ENCODE measurements around the gene ATP2B2.

ATP2B2 gene

DNA sequence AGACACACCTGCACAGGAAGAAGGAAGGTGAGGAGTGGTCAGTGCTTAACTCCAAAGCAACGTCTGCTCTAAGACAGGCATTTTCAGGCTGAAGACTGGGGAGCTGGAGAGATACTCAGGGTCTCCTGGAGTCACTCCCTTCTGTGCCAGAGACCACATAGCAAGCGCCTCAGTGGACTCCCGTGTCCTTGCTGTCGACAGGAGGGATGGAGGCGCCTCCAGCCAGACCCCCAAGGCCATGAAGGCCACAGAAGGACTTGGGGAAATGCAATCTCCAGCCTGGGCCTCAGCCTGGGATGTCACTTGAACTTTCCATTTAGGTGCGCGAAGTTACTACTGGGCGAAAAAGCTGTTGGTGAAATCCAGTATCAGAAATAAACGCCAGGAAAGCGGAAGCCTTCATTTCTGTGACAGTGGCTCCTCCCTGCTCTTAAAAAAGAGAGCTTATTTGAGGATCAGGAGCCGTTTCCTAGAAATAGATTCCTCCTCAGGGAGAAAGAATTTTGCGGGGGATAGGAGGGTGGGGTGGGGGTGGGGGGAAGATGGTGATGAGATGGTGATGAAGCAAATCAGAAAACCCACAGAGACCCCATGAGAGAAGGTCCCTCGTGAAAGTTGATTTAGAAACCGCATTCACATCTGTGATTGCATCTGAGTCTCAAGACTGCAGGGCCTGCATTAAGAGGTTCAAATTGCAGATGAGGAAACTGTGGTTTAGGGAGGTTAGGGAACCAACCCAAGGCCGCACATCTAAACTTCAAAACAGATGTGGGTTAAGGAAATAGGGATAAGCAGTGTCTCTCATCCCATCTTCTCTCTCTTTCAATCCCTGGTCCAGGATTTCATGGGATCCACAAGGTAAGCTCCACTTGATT, 78.8 kb downstream of the ATP2B2 start:
- DNase-seq (ENCODE audit: low spot score), result no peak

DNA sequence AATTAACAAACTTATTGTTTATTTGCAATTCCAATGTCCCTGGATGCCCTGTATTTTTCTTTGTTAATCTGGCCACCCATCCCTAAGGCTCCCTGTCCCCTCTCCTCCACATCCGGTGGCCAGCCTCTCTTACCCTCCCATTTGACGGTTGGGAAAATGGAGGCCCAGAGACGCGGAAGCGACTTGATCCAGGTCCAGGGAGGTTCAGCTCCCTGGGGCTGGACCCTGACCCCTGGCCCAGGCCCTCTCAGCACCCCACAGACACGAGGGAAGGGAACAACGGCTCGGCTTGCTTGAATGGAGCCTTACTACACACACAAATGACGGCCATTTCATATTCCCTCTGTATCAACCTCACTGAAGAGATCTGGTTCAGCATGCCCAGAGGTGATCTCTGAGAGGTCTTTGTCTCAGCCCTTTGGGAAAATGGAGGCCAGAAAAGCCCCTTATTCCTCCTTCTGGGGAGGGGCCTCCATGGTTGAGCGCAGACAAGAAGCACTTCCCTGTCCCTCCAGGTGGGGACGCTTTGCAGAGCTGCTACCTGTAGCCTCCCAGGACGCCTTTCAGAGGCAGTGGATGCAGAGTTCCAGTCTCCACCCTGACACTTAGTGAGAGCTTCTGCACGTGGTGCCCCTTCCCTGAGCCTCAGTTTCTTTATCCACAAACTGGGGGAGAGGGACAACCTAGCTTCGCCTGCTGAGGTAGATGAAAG, 82.1 kb downstream of the ATP2B2 start:
- DNase-seq (ENCODE audit: low spot score), result no peak

DNA sequence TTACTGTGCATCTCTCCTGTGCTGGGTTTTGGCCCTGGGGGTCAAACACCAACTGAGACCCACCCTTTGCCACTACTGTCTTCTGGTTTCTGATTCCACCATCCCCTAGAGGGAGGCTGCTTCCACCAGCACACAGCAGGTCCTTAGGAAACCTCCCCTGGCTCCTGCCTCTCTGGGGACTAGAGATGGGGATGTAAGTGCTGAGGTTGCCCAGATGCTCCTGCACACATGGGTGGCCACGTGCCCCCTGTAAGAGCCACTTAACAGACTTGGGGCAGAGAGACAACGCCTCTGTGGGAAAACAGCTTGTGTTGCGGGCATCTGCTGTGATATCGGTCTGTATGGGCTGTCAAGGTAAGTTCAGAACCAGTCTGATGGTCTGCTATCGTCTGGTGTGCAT, 83.4 kb downstream of the ATP2B2 start:
- DNase-seq (ENCODE audit: low spot score), result no peak

DNA sequence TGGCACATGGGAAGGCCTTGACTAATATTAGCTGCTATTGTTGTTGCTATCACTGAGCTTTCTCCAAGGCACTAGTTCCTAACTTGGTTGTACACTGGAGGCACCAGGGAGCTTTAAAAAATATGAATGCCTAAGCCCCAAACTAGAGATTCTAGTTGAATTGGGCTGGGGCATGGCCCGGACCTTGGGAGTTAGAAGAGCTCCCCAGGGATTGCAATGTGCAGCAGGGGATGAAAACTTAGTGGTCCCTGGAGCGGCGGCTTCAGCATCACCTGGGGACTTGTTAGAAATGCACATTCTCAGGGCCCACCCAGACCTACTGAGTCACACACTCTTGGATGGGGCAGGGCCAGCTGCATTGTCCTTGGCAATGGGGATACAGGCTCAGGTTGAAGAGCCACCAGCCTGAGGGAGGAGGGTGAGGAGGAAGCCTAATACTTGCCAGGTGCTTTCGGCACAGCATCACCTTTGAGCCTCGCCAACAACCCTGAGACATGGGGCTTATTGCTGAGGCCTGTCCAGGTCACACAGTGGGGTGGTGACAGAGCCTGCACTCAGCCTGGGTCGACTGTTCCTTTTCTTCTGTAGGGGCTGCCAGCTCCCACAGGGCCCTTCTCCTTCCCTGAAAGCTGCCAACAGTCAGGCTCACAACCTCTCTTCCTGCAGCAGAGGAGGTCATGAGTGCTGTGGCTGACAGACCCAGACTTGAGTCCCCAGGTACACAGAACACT, 84.5 kb downstream of the ATP2B2 start:
- no peak for DNase-seq (ENCODE audit: low spot score)

DNA sequence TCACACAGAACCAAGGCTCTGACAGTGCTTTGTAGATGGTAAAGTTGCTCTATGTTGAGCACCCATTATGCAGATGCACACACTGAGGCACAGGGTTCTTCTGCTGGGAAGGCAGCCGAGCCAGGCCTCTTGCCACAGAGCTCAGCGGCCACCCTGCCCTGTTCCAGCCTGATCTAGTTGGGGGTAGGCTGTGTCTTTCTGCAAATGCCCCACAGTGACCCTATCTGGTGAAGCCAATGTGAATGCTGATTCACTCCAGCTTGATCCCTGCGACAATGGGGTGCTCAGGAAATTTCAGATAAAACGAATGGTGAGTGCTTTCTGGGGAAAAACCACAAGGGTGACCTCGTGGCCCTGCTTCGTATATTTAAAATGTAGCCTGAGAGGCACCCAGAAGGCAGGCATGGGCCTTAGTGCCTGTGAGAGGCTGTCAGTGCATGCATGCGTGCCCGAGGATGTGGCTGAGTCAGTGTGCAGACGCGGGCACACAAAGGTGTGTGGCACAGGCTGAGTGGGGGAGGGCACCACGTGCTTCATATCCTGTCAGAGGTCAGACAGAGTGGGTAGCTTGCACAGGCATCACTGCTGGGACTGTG, 85.7 kb downstream of the ATP2B2 start:
- no peak for DNase-seq (ENCODE audit: low spot score)

DNA sequence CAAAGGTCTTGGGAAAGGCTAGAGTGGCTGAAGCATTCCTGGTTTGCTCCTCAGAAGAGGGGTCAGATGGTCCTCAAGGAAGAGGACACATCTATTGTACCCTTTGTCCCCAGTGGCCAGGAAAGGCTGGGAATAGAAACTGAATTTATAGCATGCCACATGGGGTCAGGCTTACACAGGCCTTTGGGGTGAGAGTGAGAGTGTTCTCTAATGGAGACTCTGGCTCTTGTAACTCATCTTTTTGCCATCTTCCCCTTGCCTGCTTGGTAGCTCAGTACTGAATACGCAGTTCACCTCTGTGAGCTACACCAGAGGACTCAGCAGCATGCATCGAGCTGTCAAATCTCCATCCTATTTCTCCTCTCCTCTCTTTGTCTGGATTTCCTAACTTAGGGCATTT, 87.5 kb downstream of the ATP2B2 start:
- peak; percentile 20 for DNase-seq (ENCODE audit: low spot score)

DNA sequence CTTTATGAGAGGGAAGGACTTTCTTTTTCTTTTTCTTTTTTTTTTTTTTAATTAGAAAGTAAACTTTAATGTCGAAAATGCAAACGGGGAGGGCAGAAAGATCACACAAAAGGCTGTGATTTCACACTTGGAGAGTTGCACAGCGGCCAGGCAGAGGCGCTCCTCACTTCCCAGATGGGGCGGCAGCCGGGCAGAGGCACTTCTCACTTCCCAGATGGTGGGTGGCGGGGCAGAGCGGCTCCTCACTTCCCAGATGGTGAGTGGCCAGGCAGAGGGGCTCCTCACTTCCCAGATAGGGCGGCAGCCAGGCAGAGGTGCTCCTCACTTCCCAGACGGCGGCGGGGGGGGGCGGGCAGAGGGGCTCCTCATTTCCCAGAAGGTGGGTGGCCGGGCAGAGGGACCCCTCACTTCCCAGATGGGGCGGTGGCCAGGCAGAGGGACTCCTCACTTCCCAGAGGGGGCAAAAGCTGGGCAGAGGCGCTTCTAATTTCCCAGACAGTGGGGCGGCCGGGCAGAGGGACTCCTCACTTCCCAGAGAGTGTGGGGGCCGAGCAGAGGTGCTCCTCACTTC, 88.6 kb downstream of the ATP2B2 start:
- no peak for DNase-seq (ENCODE audit: low spot score)

DNA sequence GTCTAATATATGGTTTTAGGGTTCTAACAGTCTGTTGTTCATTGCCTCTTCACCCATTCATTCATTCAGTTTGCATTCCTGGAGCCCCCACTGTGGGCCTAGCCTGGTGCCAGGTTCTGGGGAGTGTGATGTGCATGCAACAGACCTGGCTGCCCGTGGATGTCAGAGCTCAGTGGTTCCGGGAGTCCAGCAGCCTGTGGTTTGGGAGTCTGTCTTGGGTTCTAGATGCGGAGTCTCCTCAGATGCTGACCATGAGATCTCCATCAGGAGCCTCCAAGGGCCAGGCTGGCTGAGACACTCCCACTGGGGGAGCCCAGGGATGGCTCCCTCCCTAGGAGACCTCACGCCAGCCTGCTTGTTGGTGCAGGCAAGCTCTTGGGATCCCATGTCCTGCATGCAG, 92.3 kb downstream of the ATP2B2 start:
- DNase-seq (ENCODE audit: low spot score), result no peak

DNA sequence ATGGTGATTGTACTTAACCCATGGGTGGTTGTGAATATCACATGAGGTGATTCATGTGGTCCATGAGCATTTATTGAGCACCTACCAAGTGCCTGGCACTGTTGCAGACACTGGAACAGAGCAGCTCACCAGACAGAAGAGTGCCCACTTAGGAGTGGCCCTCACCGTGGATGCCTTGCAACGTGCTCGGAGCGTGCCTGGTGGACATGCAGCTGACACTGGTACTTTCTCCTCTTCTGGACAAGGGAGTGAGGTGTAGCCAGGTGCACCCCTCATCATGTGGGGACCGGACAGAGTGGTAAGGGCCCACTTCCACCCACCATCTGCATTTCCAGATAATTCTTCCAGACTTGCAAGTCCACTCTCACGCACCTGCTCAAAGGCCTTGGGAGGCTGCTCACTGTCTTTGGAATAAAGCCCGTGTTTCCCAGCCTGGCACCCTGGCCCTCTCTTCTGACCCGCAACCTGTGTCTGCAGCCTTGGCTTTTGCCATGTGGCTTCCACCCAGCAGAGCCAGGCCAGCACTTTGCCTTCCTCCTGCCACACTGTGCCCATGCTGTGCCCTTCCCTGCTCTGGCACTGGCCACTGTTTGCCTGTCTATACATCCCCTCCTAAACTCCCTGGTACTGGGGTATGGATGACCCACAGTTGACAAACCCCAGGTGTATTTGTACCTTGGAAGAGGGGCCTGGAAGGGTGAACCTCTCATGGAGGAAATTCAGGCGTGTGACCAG, 93.6 kb downstream of the ATP2B2 start:
- no peak for DNase-seq (ENCODE audit: low spot score)

DNA sequence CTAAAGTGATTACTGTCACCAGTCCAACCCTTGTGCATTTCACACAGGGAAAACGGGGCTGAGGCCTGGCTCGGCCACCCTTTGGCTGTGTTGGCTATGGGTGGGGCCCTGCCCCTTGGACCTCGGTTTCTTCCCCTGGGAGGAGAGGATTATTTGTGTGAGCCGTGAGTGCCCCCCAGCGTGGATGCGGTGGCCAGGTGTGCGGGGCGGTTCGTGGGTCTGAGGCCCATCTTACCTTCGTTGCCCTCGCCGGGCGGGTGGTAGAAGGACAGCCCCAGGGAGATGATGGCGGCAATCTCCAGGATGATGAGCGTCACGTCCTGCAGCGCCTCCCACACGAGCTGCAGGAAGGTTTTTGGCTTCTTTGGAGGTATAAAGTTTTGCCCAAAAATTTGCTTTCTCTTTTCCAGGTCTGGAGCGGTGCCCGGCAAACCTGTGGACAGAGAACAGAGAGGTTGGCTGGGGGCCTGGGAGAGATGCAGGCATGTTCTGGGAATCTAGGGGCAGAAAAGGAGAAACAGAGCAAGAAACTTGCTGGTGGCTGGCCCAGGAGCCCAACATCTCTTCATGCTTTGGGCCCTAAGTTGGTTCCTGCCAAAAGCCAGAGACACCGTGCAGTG, 94.9 kb downstream of the ATP2B2 start:
- DNase-seq (ENCODE audit: low spot score), result no peak

DNA sequence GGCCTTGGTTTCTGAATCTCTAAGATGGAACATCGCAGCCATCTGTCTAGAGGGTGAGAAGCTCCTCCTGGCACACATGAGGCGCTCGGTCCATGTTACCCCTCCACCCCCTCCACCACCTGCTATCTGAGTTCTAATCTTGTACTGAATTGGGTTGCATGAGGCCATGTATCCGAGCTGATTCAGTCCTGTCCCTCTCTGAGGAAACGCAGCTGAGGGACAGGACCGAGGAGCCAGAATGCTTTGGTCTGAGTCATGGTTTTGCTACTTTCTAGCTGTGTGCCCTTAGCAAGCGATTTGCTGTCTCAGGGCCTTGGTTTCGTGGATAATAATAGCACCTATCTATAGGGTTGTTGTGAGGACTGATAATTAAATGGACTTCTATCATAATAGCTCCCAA, 96.7 kb downstream of the ATP2B2 start:
- DNase-seq (ENCODE audit: low spot score), result no peak

DNA sequence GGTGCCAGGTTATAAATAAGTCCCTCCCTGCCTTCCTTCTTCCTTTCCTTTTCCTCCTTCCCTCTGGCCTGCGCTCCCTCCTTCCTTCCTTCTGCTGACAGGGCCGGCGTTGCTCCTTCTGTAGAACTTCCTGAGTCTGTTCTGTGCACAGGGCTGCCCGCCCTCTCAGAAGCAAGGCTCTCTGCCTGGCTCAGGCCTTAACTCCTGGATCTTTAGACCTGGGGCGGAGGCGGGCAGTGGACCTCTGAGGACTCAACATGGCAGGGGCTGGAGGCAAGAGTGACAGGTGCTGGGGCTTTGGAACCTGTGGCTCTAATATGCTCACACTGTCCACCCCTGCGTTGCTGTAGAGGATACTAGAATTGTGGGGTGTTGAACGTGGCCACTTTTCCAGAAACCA, 98.0 kb downstream of the ATP2B2 start:
- no peak for DNase-seq (ENCODE audit: low spot score)

DNA sequence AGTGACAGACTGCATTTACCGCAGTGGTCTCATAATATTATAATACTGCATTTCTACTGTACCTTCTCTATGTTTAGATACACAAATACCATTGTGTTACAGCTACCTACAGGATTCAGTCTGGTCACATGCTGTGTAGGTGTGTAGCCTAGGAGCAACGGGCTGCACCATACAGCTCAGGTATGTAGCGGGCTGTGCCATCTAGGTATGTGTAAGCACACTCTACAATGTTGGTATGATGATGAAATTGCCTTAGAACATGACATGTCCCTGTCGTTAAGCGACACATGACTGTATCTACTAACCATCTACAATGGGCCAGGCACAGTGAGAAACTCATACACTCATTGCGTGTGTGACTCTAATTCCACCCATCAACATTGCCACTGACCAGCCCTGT, 99.0 kb downstream of the ATP2B2 start:
- DNase-seq (ENCODE audit: low spot score), result no peak

DNA sequence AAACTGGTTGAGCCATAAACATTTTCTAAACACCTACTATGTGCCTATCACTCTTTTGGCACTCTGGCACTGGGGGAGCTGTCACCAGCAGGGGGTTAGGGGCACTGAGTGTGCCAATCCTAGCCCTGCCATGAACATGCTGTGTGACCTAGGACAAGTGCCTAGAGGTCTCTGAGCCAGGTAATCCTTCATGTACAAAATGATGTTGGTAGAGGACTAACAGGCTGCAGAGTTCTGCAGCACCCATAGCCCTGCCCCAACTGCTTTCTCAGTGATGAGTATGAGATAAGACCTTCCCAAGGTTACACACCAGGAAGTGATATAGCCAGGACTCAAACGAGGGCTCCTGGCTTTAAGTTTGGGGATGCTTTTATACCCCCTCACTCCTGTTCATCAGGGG, 99.6 kb downstream of the ATP2B2 start:
- DNase-seq (ENCODE audit: low spot score), result no peak

DNA sequence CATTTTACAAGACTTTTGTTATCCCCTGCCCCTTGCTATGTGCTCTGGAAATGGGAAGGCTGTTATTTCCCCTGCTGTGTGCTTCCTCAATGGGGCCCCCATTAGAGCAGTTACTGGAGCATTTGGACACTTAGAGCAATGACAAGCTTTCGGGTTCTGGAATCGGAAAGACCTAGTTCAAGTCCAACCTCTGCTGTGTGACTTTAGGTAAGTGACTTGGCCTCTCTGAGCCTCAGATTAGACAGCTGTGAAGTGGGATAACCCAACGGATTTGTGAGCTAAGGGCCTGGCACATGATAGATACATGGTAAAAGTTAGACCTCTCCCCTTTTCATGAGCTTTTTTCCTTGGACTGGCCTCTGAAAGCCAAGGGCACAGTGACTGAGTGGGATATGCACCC, 100.5 kb downstream of the ATP2B2 start:
- no peak for DNase-seq (ENCODE audit: low spot score)

DNA sequence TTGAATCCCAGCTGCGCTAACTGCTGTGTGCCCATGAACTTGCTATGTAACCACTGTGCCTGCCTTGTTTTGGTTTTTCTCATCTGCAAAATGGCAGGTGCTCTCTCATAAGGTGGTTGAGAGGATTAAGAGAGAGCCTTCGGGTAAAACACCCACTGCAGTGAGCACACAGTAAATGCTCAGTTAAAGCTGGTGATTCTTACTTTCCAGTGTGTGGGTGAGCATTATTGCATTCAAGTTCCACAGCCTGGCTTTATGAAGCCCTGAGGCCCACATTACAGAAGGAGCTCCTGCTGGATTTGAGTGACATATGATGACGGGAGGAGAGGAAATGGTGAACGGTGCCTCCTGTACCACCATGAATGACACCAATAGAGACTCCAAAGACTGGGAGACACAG, 101.0 kb downstream of the ATP2B2 start:
- DNase-seq (ENCODE audit: low spot score), result no peak

DNA sequence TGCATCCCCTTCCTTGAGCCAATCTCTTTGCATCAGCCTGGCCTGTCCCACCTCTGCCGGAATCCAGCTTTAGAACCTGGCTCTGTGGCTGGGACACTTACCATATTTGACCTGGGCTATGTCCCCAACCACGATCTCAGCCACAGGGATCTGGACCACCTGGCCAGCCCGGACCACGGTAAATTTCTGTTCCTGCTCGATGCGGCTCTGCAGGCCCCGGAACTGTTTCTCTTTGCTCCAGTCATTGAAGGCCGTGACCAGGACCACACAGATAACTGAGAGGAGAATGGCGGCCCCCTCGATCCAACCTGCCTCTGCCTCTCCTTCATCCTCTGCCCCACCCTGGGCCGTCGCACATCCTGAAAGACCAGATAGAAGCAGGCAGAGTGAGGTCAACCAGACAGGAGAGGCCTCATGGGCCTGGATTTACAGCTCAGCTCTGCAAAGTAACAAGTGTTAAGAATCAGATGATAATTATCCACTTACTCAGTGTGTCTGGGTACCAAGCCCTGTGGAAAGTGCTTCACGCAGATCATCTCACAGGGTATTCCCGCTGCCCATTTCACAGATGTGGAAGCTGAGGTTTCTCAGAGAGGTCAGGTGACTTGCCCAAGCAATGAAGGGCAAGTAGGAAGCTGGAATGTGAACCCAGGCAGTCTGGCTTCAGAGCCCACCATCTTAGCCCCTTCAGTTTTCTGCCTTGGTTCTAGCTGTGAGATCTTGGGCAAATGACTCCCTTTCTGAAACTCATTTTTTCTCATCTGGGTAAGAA, 103.2 kb downstream of the ATP2B2 start:
- no peak for DNase-seq (ENCODE audit: low spot score)

DNA sequence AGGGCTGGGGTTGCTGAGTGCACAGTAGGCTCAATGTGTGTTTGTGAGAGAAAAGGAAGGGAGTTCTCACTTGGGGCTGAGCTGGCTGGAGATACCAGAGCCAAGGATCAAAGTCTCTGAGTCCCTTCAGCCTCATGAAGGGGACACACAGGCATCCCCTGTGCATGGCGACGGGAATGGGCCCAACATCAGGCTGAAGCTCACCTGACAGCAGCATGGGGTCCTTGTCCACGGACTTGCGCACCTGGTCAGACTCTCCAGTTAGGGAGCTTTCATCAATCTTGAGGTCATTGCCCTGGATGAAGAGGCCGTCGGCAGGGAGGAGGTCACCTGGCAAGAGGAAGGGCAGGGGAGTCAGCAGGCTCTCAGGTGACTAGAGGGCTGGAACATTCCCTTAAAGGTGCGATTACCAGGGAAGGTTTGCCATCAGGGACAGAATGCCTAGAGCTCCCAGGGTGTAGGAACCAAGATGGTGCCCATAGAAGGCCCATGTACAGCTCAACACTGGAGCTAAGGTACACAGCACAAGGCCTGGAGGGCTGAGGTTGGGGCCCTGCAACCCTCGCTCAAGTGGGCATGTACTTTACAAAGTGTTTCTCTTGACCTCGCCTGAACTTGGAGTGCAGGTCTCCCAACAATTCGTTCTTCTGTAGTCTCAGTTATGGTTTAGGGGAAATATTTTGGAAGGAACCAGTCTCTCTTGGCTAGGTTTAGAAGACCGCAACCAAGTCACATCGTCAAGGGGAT, 104.5 kb downstream of the ATP2B2 start:
- no peak for DNase-seq (ENCODE audit: low spot score)

DNA sequence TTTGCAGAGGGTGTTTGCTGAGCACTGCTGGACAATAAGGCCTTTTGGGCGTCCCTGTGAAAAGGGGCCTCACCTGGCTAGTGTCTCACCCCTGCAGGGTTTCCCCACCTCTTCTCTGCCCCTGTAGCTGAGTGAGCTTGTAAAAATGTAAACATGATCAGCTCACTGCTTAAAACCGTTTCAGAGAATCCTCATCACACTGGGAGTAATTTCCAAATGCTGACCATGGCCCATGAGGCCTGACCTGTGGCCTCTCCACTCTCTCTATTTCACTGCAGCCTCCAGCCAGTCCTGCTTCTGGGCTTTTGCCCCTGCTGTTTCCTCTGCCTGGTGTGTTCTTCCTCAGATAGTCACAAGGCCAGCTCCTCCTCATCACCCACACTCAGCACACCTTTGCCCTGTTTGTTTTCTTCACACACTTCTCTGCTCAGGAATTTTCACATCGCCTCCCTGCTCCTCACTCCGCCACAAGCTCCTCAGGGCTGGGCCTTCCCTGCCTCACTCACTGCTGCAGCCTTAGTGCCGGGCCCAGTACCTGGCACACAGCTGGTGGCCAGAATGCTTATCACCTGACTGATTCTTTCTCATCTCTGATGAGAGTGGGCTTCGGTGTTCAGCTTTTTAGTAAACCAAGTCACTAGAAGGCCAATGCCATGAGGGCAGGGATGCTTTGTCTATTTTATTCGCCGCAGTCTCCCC, 105.2 kb downstream of the ATP2B2 start:
- DNase-seq (ENCODE audit: low spot score), result no peak
